WTC11 (cell line): ENCODE results near the gene CLDN6. TPM values are rescaled to one million over a fixed set of nuclear protein-coding genes. Genes with fewer than 3 reads are reported as not detected.
A peak's percentile ranks its signal among the peaks of the same experiment; 100 is the strongest.

Experiments
- ATAC-seq: fragments of 200-7000 bp; cut with Tn5 transposase; 2 replicates; pipeline ENCODE4 v1.10.0; 2021; ENCODE audit warnings: mild to moderate bottlenecking, moderate library complexity
- CTCF ChIA-PET: fragments of 300-600 bp; sonication (Branson Sonifier 250); formaldehyde crosslinking; loops from one replicate; lab custom pipeline; 2021; ENCODE audit warnings: antibody characterized with exemption; lab: Charles Lee
- POLR2A ChIA-PET: fragments of 350-600 bp; sonication (Branson Sonifier 250); formaldehyde crosslinking; loops from one replicate; lab custom pipeline; 2021; ENCODE audit warnings: antibody characterized with exemption; lab: Charles Lee
- DNase-seq: peaks from one replicate; pipeline ENCODE4 v3.0.0; 2021; ENCODE audit warnings: low spot score
- H3K27ac Mint-ChIP-seq: 2 replicates; pipeline ENCODE4 v1.8.0; 2021; ENCODE audit warnings: mixed read lengths
- H3K27me3 Mint-ChIP-seq: 2 replicates; pipeline ENCODE4 v1.8.0; 2021; ENCODE audit warnings: low read depth, mild to moderate bottlenecking, moderate library complexity, mixed read lengths
- H3K36me3 Mint-ChIP-seq: 2 replicates; pipeline ENCODE4 v1.8.0; 2021; ENCODE audit warnings: mixed read lengths
- H3K4me1 Mint-ChIP-seq: 2 replicates; pipeline ENCODE4 v1.8.0; 2022; ENCODE audit warnings: mixed read lengths
- H3K4me3 Mint-ChIP-seq: 2 replicates; pipeline ENCODE4 v1.8.0; 2021; ENCODE audit warnings: mild to moderate bottlenecking, moderate library complexity, mixed read lengths
- H3K9me3 Mint-ChIP-seq: 2 replicates; pipeline ENCODE4 v1.8.0; 2021; ENCODE audit warnings: mixed read lengths
- CREM ChIP-seq: sonication (generic); formaldehyde crosslinking; IDR thresholded peaks from 2 replicates; pipeline ENCODE4 v1.8.1; 2022; ENCODE audit warnings: mild to moderate bottlenecking, missing genetic modification reagents, moderate library complexity
- EMX1 ChIP-seq: fragments of 250-450 bp; sonication (Bioruptor Pico); IDR thresholded peaks from 2 replicates; pipeline ENCODE4 v1.8.0; 2021; ENCODE audit warnings: mild to moderate bottlenecking
- ETV6 ChIP-seq: sonication (generic); formaldehyde crosslinking; IDR thresholded peaks from 2 replicates; pipeline ENCODE4 v1.8.1; 2022; ENCODE audit warnings: mild to moderate bottlenecking, missing genetic modification reagents
- HMGXB4 ChIP-seq: sonication (generic); formaldehyde crosslinking; IDR thresholded peaks from 2 replicates; pipeline ENCODE4 v1.8.1; 2023; ENCODE audit warnings: mild to moderate bottlenecking, moderate library complexity, missing genetic modification reagents
- IRF1 ChIP-seq: sonication (generic); formaldehyde crosslinking; IDR thresholded peaks from 2 replicates; pipeline ENCODE4 v1.8.0; 2023; ENCODE audit warnings: missing genetic modification reagents
- JUN ChIP-seq: sonication (generic); formaldehyde crosslinking; IDR thresholded peaks from 2 replicates; pipeline ENCODE4 v1.8.0; 2023; ENCODE audit warnings: mild to moderate bottlenecking, missing genetic modification reagents
- MXD4 ChIP-seq: fragments of 250-450 bp; sonication (Bioruptor Pico); IDR thresholded peaks from 2 replicates; pipeline ENCODE4 v1.8.0; 2021; ENCODE audit warnings: mild to moderate bottlenecking, moderate library complexity, borderline replicate concordance
- MYBL2 ChIP-seq: sonication (generic); formaldehyde crosslinking; IDR thresholded peaks from 2 replicates; pipeline ENCODE4 v1.8.1; 2023; ENCODE audit warnings: mild to moderate bottlenecking, moderate library complexity, missing genetic modification reagents
- NFE2L1 ChIP-seq: sonication (generic); formaldehyde crosslinking; IDR thresholded peaks from 2 replicates; pipeline ENCODE4 v1.8.1; 2023; ENCODE audit warnings: missing genetic modification reagents
- NFYB ChIP-seq: sonication (generic); formaldehyde crosslinking; conservative IDR thresholded peaks from 2 replicates; pipeline ENCODE4 v1.8.0; 2022; ENCODE audit warnings: low read depth, missing genetic modification reagents
- NR3C1 ChIP-seq: sonication (generic); formaldehyde crosslinking; conservative IDR thresholded peaks from 2 replicates; pipeline ENCODE4 v1.8.1; 2023; ENCODE audit warnings: low read depth, mild to moderate bottlenecking, missing genetic modification reagents
- RELA ChIP-seq: sonication (generic); formaldehyde crosslinking; IDR thresholded peaks from 2 replicates; pipeline ENCODE4 v1.8.1; 2022; ENCODE audit warnings: missing genetic modification reagents, mild to moderate bottlenecking, borderline replicate concordance
- RORB ChIP-seq: fragments of 250-450 bp; sonication (Bioruptor Pico); IDR thresholded peaks from 2 replicates; pipeline ENCODE4 v1.9.0; 2021; ENCODE audit warnings: mild to moderate bottlenecking
- SMAD3 ChIP-seq: sonication (generic); formaldehyde crosslinking; IDR thresholded peaks from 2 replicates; pipeline ENCODE4 v1.8.0; 2022; ENCODE audit warnings: missing genetic modification reagents, mild to moderate bottlenecking, borderline replicate concordance
- STAT6 ChIP-seq: sonication (generic); formaldehyde crosslinking; conservative IDR thresholded peaks from 2 replicates; pipeline ENCODE4 v1.8.1; 2023; ENCODE audit warnings: mild to moderate bottlenecking, low read depth, missing genetic modification reagents, moderate library complexity
- TEAD4 ChIP-seq: sonication (generic); formaldehyde crosslinking; IDR thresholded peaks from 2 replicates; pipeline ENCODE4 v1.8.0; 2022; ENCODE audit warnings: mild to moderate bottlenecking, missing genetic modification reagents
- ZNF138 ChIP-seq: sonication (generic); formaldehyde crosslinking; conservative IDR thresholded peaks from 2 replicates; pipeline ENCODE4 v1.8.1; 2022; ENCODE audit warnings: mild to moderate bottlenecking, moderate library complexity, missing genetic modification reagents
- ZNF512 ChIP-seq: sonication (generic); formaldehyde crosslinking; IDR thresholded peaks from 2 replicates; pipeline ENCODE4 v1.8.1; 2022; ENCODE audit warnings: missing genetic modification reagents, borderline replicate concordance
- ZNF671 ChIP-seq: fragments of 250-450 bp; sonication (Bioruptor Pico); IDR thresholded peaks from 2 replicates; pipeline ENCODE4 v1.8.0; 2021; ENCODE audit warnings: mild to moderate bottlenecking
- total RNA-seq: library from RNA; stranded (reverse); gene quantifications from 3 replicates; pipeline ENCODE4 v1.2.3, GENCODE V29; 2021
- TF ChIP-seq, protein P1 (sequence below): sonication (generic); formaldehyde crosslinking; IDR thresholded peaks from 2 replicates; pipeline ENCODE4 v1.8.1; 2022; ENCODE audit warnings: mild to moderate bottlenecking, moderate library complexity, missing genetic modification reagents
- TF ChIP-seq, protein P2 (sequence below): fragments of 250-450 bp; sonication (Bioruptor Pico); IDR thresholded peaks from 2 replicates; pipeline ENCODE4 v1.9.0; 2021; ENCODE audit warnings: mild to moderate bottlenecking
- TF ChIP-seq, protein P3 (sequence below): sonication (generic); formaldehyde crosslinking; IDR thresholded peaks from 2 replicates; pipeline ENCODE4 v1.8.0; 2022; ENCODE audit warnings: mild to moderate bottlenecking, missing genetic modification reagents

Gene CLDN6
- total RNA-seq, 1 experiment from 2014 or later: 746 TPM

GRCh38 chr16:3022208-3022683, 4.3 kb upstream of the CLDN6 start:
- Mint-ChIP-seq H3K27me3 (peaks cover 2% of the 10 kb centered on the region; the same call in 1 of the 2 replicates), H3K4me1 (peaks cover 38% of the 10 kb centered on the region), H3K4me3 (peak overlapping the region; percentile 86), H3K9me3 (no peaks in the 10 kb centered on the region), H3K36me3 (peaks cover 18% of the 10 kb centered on the region), H3K27ac (peak overlapping the region; percentile 99)
- ChIA-PET POLR2A (interaction anchor here (0.8 to 17.1 kb wide), 8 partner anchors 7 to 77 kb away, joined by 3 to 502 read pairs (median 6); partner anchors contain the start of genes CLDN9 and ZSCAN10), CTCF (interaction anchor here (0.9 to 8.6 kb wide), 9 partner anchors 8 to 39 kb away, joined by 3 to 360 read pairs (median 6); partner anchors contain the start of gene CLDN9)
- ATAC-seq: no peak
- DNase-seq: peak; percentile 84
- TF ChIP-seq CREM (CRISPR knock-in tag): no peak
- 0 out of 2 replicates have a peak, but pooled peaks have one; percentile 24 for TF ChIP-seq ETV6 (CRISPR knock-in tag)
- 0 out of 2 replicates have a peak, but pooled peaks have one; percentile 41 for TF ChIP-seq TEAD4 (CRISPR knock-in tag)

- DNase-seq: peak; percentile 97
- Mint-ChIP-seq H3K27me3 (peaks cover 2% of the 10 kb centered on the region; the same call in 1 of the 2 replicates), H3K27ac (peak overlapping the region; percentile 99), H3K4me3 (peak overlapping the region; percentile 86), H3K36me3 (peaks cover 17% of the 10 kb centered on the region), H3K9me3 (no peaks in the 10 kb centered on the region), H3K4me1 (peaks cover 44% of the 10 kb centered on the region)
- peak; percentile 34 for ATAC-seq
- ChIA-PET POLR2A (interaction anchor here (0.6 to 17.1 kb wide), 10 partner anchors 8 to 148 kb away, joined by 3 to 502 read pairs (median 8); partner anchors contain the start of genes CLDN9 and ZSCAN10), CTCF (interaction anchor here (0.6 to 8.6 kb wide), 17 partner anchors 10 to 1338 kb away, joined by 3 to 360 read pairs (median 4); partner anchors contain the start of genes CLDN9 and ZSCAN10)
- TF ChIP-seq, protein P1, sequence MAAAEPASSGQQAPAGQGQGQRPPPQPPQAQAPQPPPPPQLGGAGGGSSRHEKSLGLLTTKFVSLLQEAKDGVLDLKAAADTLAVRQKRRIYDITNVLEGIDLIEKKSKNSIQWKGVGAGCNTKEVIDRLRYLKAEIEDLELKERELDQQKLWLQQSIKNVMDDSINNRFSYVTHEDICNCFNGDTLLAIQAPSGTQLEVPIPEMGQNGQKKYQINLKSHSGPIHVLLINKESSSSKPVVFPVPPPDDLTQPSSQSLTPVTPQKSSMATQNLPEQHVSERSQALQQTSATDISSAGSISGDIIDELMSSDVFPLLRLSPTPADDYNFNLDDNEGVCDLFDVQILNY: 0 out of 2 replicates have a peak, but pooled peaks have one; percentile 65
- no peak for TF ChIP-seq MYBL2
- no peak for TF ChIP-seq SMAD3 (CRISPR knock-in tag)
- TF ChIP-seq RELA: no peak
- TF ChIP-seq NFYB (CRISPR knock-in tag): no peak
- no peak for TF ChIP-seq NR3C1 (CRISPR knock-in tag)
- TF ChIP-seq HMGXB4 (CRISPR knock-in tag): no peak; the same call in 1 of the 2 replicates
- TF ChIP-seq, protein P2, sequence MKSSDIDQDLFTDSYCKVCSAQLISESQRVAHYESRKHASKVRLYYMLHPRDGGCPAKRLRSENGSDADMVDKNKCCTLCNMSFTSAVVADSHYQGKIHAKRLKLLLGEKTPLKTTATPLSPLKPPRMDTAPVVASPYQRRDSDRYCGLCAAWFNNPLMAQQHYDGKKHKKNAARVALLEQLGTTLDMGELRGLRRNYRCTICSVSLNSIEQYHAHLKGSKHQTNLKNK: no peak
- no peak for TF ChIP-seq RORB (CRISPR knock-in tag)
- TF ChIP-seq STAT6 (CRISPR knock-in tag): no peak
- TF ChIP-seq EMX1 (CRISPR knock-in tag): no peak
- TF ChIP-seq ZNF671 (CRISPR knock-in tag): no peak
- no peak for TF ChIP-seq IRF1 (CRISPR knock-in tag)
- no peak for TF ChIP-seq MXD4 (CRISPR knock-in tag)
- TF ChIP-seq ZNF512 (CRISPR knock-in tag): no peak
- no peak for TF ChIP-seq JUN
- no peak for TF ChIP-seq NFE2L1
- TF ChIP-seq, protein P3, sequence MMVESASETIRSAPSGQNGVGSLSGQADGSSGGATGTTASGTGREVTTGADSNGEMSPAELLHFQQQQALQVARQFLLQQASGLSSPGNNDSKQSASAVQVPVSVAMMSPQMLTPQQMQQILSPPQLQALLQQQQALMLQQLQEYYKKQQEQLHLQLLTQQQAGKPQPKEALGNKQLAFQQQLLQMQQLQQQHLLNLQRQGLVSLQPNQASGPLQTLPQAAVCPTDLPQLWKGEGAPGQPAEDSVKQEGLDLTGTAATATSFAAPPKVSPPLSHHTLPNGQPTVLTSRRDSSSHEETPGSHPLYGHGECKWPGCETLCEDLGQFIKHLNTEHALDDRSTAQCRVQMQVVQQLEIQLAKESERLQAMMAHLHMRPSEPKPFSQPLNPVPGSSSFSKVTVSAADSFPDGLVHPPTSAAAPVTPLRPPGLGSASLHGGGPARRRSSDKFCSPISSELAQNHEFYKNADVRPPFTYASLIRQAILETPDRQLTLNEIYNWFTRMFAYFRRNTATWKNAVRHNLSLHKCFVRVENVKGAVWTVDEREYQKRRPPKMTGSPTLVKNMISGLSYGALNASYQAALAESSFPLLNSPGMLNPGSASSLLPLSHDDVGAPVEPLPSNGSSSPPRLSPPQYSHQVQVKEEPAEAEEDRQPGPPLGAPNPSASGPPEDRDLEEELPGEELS (CRISPR knock-in tag): no peak
- TF ChIP-seq ZNF138 (CRISPR knock-in tag): no peak
- 0 out of 2 replicates have a peak, but pooled peaks have one; percentile 4 for TF ChIP-seq ETV6 (CRISPR knock-in tag)
- TF ChIP-seq TEAD4 (CRISPR knock-in tag): no peak
Measured at GRCh38 chr16:3021449-3022207, 3.6 kb upstream of the CLDN6 start.
